Measurements from ENCODE around the gene HDGF. TPM values are rescaled to one million over a fixed set of nuclear protein-coding genes. Genes with fewer than 3 reads are reported as not detected.
A peak's percentile ranks its signal among the peaks of the same experiment; 100 is the strongest.

Gene HDGF
- total RNA-seq, 1 experiment from 2014 or later: 310 TPM

DNA sequence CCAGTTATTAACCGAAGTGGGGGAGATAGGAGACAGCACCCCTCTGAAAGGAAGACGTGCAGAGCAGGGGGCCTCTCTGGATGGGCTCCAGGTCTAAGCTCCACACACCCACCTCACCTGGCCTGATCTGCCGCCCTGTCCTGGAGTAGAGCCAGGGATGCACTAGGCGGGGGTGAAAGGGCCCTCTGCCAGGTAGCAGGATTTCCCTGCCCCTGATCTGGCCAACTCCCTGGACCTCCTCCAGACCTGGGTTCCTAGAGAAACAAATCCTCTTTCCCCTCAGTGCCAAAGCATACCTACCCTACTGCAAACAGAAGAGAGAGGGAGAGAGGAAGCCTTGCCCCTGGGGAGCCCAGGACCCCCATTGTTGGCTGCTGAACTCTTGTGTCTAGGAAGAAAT is 48.1 kb downstream of the HDGF start:
- Mint-ChIP-seq H3K27ac (no peak overlapping the region; a peak in 2 of 7 replicates), H3K27me3 (ENCODE audit: low read depth) (peaks cover 38% of the 10 kb centered on the region), H3K36me3 (ENCODE audit: insufficient read depth in 1 of 3, low read depth in 3 of 3) (peaks cover 15 to 44% (median 33%) of the 10 kb centered on the region in 3 experiments), H3K4me1 (peaks cover 46 to 53% of the 10 kb centered on the region in 2 experiments), H3K4me3 (peak overlapping the region; percentile 74 to 91), H3K9me3 (no peaks in the 10 kb centered on the region; a peak in 1 of 5 replicates)
- Histone ChIP-seq H2BK12ac (ENCODE audit: insufficient read length, low read depth, low read length) (no peak overlapping the region), H3K18ac (ENCODE audit: insufficient read length, low read depth, low read length) (no peak overlapping the region), H3K4ac (ENCODE audit: low read depth, low read length) (no peak overlapping the region), H3K9ac (ENCODE audit: extremely low read depth, insufficient read length, low read length) (no peak overlapping the region), H3K56ac (ENCODE audit: insufficient read length, low read depth, low read length) (no peak overlapping the region), H4K20me1 (ENCODE audit: control insufficient read depth, insufficient read depth, insufficient read length) (no peaks in the 10 kb centered on the region), H2BK20ac (ENCODE audit: low read depth, low read length, poor library complexity, severe bottlenecking) (no peak overlapping the region), H4K5ac (ENCODE audit: insufficient read length, low read depth, low read length) (no peak overlapping the region), H3K14ac (ENCODE audit: insufficient read depth, low read length) (no peak overlapping the region), H4K8ac (replicated peaks; ENCODE audit: insufficient read length, low read depth, low read length) (no peak overlapping the region), H3K23me2 (ENCODE audit: insufficient read length, low read depth, low read length, poor library complexity, severe bottlenecking) (peaks cover 36% of the 10 kb centered on the region), H3K4me2 (ENCODE audit: insufficient read depth, insufficient read length, low read length) (peak overlapping the region; percentile 83), H3K23ac (ENCODE audit: insufficient read length, low read depth, low read length) (no peak overlapping the region), H2AK5ac (ENCODE audit: insufficient read length, low read length) (no peak overlapping the region), H3K9me3 (ENCODE audit: control insufficient read depth, low read depth, low read length) (no peaks in the 10 kb centered on the region), H3K79me2 (ENCODE audit: insufficient read depth, low read length) (no peaks in the 10 kb centered on the region), H3K79me1 (ENCODE audit: insufficient read depth, low read depth, low read length, poor library complexity, severe bottlenecking) (no peaks in the 10 kb centered on the region), H3K4me1 (ENCODE audit: insufficient read depth, low read length) (peaks cover 6% of the 10 kb centered on the region; the same call in 1 of the 2 replicates), H2AFZ (ENCODE audit: low read length) (no peak overlapping the region), H2BK5ac (ENCODE audit: insufficient read length, low read length) (no peak overlapping the region), H2BK120ac (ENCODE audit: low read depth, low read length, poor library complexity, severe bottlenecking) (no peak overlapping the region), H3T11ph (ENCODE audit: low read length) (no peak overlapping the region), H3K27me3 (ENCODE audit: insufficient read depth, low read length) (peaks cover 3% of the 10 kb centered on the region; the same call in 1 of the 2 replicates), H2BK15ac (ENCODE audit: low read depth, low read length) (no peak overlapping the region), H4K91ac (ENCODE audit: insufficient read length, low read depth, low read length) (no peak overlapping the region), H3K27ac (ENCODE audit: insufficient read length, low read depth, low read length) (no peak overlapping the region)
- TF ChIP-seq, protein P1, sequence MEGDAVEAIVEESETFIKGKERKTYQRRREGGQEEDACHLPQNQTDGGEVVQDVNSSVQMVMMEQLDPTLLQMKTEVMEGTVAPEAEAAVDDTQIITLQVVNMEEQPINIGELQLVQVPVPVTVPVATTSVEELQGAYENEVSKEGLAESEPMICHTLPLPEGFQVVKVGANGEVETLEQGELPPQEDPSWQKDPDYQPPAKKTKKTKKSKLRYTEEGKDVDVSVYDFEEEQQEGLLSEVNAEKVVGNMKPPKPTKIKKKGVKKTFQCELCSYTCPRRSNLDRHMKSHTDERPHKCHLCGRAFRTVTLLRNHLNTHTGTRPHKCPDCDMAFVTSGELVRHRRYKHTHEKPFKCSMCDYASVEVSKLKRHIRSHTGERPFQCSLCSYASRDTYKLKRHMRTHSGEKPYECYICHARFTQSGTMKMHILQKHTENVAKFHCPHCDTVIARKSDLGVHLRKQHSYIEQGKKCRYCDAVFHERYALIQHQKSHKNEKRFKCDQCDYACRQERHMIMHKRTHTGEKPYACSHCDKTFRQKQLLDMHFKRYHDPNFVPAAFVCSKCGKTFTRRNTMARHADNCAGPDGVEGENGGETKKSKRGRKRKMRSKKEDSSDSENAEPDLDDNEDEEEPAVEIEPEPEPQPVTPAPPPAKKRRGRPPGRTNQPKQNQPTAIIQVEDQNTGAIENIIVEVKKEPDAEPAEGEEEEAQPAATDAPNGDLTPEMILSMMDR (conservative IDR thresholded peaks at IDR 0.05): no peak
- DNase-seq: no peak
- no CpG with 5 or more reads among the region's 4 CpGs for WGBS (ENCODE audit: extremely low coverage, insufficient read length, low lambda C conversion rate)
